ENCODE results near the gene PIM3.
"Not testable (repeated sequence)": the region's sequence is repeated elsewhere in the genome, so short reads cannot be mapped to it uniquely, and the experiment has no call there.

The PIM3 gene

DNA sequence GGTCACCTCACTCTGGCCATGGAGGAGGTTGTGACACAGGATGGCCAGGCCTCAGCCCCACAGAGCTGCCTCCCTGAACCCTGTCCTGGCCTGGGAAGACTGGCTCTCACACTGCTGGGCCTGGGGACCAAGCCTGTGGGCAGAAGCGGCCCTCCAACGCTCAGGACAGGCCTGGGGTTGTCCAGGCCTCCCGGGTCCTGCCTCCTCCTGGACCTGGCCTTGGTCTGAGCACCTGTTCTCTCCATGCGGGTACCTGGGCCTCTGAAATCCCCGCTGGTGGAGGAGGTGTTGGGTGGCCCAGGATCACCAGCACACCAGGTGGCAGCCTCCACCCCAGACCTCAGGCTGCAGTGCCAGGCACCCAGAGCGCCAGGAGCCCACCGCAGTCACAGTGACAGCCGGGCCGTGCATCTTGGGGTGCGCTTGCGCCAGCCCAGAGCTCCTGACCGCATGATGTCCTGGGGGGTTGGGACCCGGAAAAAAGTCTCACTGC is 16.1 kb upstream of the PIM3 start:
- Histone ChIP-seq H3K79me2 (ENCODE audit: insufficient read depth, low read length) (no peaks in the 10 kb centered on the region), H4K20me1 (ENCODE audit: insufficient read depth, low read length) (no peaks in the 10 kb centered on the region; the same call in 1 of the 2 replicates), H3K9me3 (ENCODE audit: insufficient read depth, low read length, severe bottlenecking) (peaks cover 6% of the 10 kb centered on the region), H3K4me1 (ENCODE audit: insufficient read depth, low read length) (no peaks in the 10 kb centered on the region), H3K9ac (ENCODE audit: low read depth, low read length) (no peak overlapping the region), H2AFZ (ENCODE audit: low read depth, low read length) (no peak overlapping the region), H3K27ac (ENCODE audit: low read length) (no peak overlapping the region), H3K4me2 (ENCODE audit: insufficient read depth, low read length) (no peak overlapping the region), H3K36me3 (ENCODE audit: insufficient read depth, low read length) (no peaks in the 10 kb centered on the region), H3K27me3 (ENCODE audit: insufficient read depth, low read length, poor library complexity) (no peaks in the 10 kb centered on the region), H3K4me3 (ENCODE audit: low read depth in 1 of 2, low read length in 2 of 2) (no peak overlapping the region)
- DNase-seq (no peak), ATAC-seq (ENCODE audit: insufficient read depth, low read depth) (no peak)
- TF ChIP-seq EZH2 (IDR thresholded peaks at IDR 0.05; ENCODE audit: borderline replicate concordance, low read depth, low read length, severe bottlenecking): no peak
- TF ChIP-seq, protein P1, sequence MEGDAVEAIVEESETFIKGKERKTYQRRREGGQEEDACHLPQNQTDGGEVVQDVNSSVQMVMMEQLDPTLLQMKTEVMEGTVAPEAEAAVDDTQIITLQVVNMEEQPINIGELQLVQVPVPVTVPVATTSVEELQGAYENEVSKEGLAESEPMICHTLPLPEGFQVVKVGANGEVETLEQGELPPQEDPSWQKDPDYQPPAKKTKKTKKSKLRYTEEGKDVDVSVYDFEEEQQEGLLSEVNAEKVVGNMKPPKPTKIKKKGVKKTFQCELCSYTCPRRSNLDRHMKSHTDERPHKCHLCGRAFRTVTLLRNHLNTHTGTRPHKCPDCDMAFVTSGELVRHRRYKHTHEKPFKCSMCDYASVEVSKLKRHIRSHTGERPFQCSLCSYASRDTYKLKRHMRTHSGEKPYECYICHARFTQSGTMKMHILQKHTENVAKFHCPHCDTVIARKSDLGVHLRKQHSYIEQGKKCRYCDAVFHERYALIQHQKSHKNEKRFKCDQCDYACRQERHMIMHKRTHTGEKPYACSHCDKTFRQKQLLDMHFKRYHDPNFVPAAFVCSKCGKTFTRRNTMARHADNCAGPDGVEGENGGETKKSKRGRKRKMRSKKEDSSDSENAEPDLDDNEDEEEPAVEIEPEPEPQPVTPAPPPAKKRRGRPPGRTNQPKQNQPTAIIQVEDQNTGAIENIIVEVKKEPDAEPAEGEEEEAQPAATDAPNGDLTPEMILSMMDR (IDR thresholded peaks at IDR 0.05; ENCODE audit: borderline replicate concordance, extremely low read depth, low read length, poor library complexity, severe bottlenecking): no peak

DNA sequence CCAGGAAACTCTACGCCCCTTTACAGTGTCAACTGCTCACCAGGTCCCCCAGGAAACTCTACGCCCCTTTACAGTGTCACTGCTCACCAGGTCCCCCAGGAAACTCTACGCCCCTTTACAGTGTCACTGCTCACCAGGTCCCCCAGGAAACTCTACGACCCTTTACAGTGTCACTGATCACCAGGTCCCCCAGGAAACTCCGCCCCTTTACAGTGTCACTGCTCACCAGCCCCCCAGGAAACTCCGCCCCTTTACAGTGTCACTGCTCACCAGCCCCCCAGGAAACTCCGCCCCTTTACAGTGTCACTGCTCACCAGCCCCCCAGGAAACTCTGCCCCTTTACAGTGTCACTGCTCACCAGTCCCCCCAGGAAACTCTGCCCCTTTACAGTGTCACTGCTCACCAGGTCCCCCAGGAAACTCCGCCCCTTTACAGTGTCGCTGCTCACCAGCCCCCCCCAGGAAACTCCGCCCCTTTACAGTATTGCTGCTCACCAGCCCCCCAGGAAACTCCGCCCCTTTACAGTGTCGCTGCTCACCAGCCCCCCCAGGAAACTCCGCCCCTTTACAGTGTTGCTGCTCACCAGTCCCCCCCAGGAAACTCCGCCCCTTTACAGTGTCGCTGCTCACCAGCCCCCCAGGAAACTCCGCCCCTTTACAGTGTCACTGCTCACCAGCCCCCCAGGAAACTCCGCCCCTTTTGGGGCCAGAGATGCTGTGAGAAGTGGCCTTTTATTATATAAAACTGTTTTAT is 15.4 kb upstream of the PIM3 start:
- not testable (repeated sequence) for H3K27me3 ChIP-seq (ENCODE audit: insufficient read depth, low read length, poor library complexity); H3K4me1 ChIP-seq (ENCODE audit: insufficient read depth, low read length); H3K36me3 ChIP-seq (ENCODE audit: insufficient read depth, low read length); H2AFZ ChIP-seq (ENCODE audit: low read depth, low read length); H3K4me3 ChIP-seq (ENCODE audit: low read depth in 1 of 2, low read length in 2 of 2); H4K20me1 ChIP-seq (ENCODE audit: insufficient read depth, low read length); H3K4me2 ChIP-seq (ENCODE audit: insufficient read depth, low read length); H3K9ac ChIP-seq (ENCODE audit: low read depth, low read length); H3K27ac ChIP-seq (ENCODE audit: low read length); ATAC-seq (ENCODE audit: insufficient read depth, low read depth); H3K9me3 ChIP-seq (ENCODE audit: insufficient read depth, low read length, severe bottlenecking); H3K79me2 ChIP-seq (ENCODE audit: insufficient read depth, low read length)
- peak; percentile 68 for DNase-seq

DNA sequence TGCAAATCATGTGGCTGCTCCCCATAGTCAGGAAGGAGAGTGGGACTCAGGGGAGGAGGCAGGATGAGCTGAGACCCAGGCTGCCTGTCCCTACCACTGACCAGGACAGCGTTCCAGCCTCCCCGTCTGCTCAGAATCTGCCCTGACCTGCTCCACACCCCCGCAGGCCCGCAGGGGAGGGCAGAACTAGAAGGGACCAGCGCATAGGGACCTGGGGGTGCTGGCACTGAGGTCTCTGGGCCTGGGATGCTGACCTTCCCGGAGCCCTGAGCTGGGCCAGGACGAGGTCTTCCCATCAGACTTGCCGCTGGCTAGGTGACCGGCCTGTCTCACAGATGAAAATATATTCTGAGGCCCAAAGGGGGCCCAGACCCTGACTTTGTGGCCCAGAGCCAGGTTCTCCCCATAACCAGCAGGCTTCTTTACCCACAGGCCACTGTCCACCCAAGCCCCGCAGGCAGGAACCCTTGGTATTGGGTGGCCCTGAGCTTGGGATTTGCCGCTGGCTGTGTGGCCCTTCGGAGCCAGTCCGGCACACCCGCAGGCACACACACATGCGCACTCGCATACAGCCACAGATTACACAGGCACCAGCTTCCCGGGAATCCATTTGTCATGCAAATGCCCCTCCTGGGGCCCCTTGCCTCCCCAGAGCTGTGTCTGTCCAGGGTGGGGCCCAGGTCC is 13.8 kb upstream of the PIM3 start:
- ATAC-seq (ENCODE audit: insufficient read depth, low read depth): no peak
- H2AFZ ChIP-seq (ENCODE audit: low read depth, low read length): no peak overlapping the region
- H4K20me1 ChIP-seq (ENCODE audit: insufficient read depth, low read length): no peaks in the 10 kb centered on the region; the same call in 1 of the 2 replicates
- no peaks in the 10 kb centered on the region for H3K9me3 ChIP-seq (ENCODE audit: insufficient read depth, low read length, severe bottlenecking)
- H3K9ac ChIP-seq (ENCODE audit: low read depth, low read length): no peak overlapping the region
- no peak overlapping the region for H3K4me2 ChIP-seq (ENCODE audit: insufficient read depth, low read length)
- TF ChIP-seq EZH2 (IDR thresholded peaks at IDR 0.05; ENCODE audit: borderline replicate concordance, low read depth, low read length, severe bottlenecking): no peak
- TF ChIP-seq, protein P1 (IDR thresholded peaks at IDR 0.05; ENCODE audit: borderline replicate concordance, extremely low read depth, low read length, poor library complexity, severe bottlenecking): no peak
- DNase-seq: no peak
- no peaks in the 10 kb centered on the region for H3K79me2 ChIP-seq (ENCODE audit: insufficient read depth, low read length)
- H3K36me3 ChIP-seq (ENCODE audit: insufficient read depth, low read length): no peaks in the 10 kb centered on the region
- H3K4me3 ChIP-seq (ENCODE audit: low read depth in 1 of 2, low read length in 2 of 2): no peak overlapping the region
- H3K4me1 ChIP-seq (ENCODE audit: insufficient read depth, low read length): no peaks in the 10 kb centered on the region
- H3K27me3 ChIP-seq (ENCODE audit: insufficient read depth, low read length, poor library complexity): no peaks in the 10 kb centered on the region
- no peak overlapping the region for H3K27ac ChIP-seq (ENCODE audit: low read length)

DNA sequence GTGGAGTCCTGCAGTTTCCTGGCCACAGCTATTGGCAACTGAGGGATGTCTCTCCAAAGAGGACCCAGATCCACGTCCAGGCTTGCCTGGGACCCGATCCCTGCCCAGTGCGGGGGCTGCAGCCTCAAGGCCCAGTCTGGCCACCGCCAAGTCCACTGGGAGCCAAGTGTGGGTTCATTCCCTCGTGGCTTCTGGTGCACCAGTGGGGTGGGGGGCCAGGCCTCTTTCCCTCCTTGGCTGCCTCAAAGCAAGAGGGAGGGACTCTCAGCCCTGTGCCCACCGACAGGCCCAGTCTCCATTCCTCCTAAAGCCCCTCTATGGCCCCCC is 13.3 kb upstream of the PIM3 start:
- no peak overlapping the region for H3K9ac ChIP-seq (ENCODE audit: low read depth, low read length)
- no peak overlapping the region for H2AFZ ChIP-seq (ENCODE audit: low read depth, low read length)
- H3K4me1 ChIP-seq (ENCODE audit: insufficient read depth, low read length): no peaks in the 10 kb centered on the region
- no peaks in the 10 kb centered on the region for H3K79me2 ChIP-seq (ENCODE audit: insufficient read depth, low read length)
- no peaks in the 10 kb centered on the region for H3K27me3 ChIP-seq (ENCODE audit: insufficient read depth, low read length, poor library complexity)
- TF ChIP-seq, protein P1 (IDR thresholded peaks at IDR 0.05; ENCODE audit: borderline replicate concordance, extremely low read depth, low read length, poor library complexity, severe bottlenecking): no peak
- TF ChIP-seq EZH2 (IDR thresholded peaks at IDR 0.05; ENCODE audit: borderline replicate concordance, low read depth, low read length, severe bottlenecking): no peak
- H3K36me3 ChIP-seq (ENCODE audit: insufficient read depth, low read length): no peaks in the 10 kb centered on the region
- no peak overlapping the region for H3K4me2 ChIP-seq (ENCODE audit: insufficient read depth, low read length)
- ATAC-seq (ENCODE audit: insufficient read depth, low read depth) (no peak), DNase-seq (no peak)
- H3K4me3 ChIP-seq (ENCODE audit: low read depth in 1 of 2, low read length in 2 of 2): no peak overlapping the region
- H3K27ac ChIP-seq (ENCODE audit: low read length): no peak overlapping the region
- H3K9me3 ChIP-seq (ENCODE audit: insufficient read depth, low read length, severe bottlenecking): no peaks in the 10 kb centered on the region
- no peaks in the 10 kb centered on the region; the same call in 1 of the 2 replicates for H4K20me1 ChIP-seq (ENCODE audit: insufficient read depth, low read length)
